ENCODE results near the gene ITGA1.
"Not testable (repeated sequence)": the region's sequence is repeated elsewhere in the genome, so short reads cannot be mapped to it uniquely, and the experiment has no call there.

ITGA1 gene

GRCh38 chr5:52801329-52801728 is 13.6 kb downstream of the ITGA1 start:
- no peak for DNase-seq (ENCODE audit: low read depth)

- no peak for DNase-seq (ENCODE audit: low read depth)
Observed at GRCh38 chr5:52802272-52802973, 14.7 kb downstream of the ITGA1 start.

GRCh38 chr5:52802974-52803336 is 15.2 kb downstream of the ITGA1 start:
- DNase-seq (ENCODE audit: low read depth): no peak

- DNase-seq (ENCODE audit: low read depth): no peak
Observed at GRCh38 chr5:52804387-52804791, 16.7 kb downstream of the ITGA1 start.

- no peak for DNase-seq (ENCODE audit: low read depth)
Observed at GRCh38 chr5:52804981-52805380, 17.3 kb downstream of the ITGA1 start.

GRCh38 chr5:52805615-52806014 is 17.9 kb downstream of the ITGA1 start:
- DNase-seq (ENCODE audit: low read depth): no peak

- DNase-seq (ENCODE audit: low read depth): no peak
Observed at GRCh38 chr5:52807037-52807436, 19.3 kb downstream of the ITGA1 start.

GRCh38 chr5:52807723-52808122 is 20.0 kb downstream of the ITGA1 start:
- DNase-seq (ENCODE audit: low read depth): no peak

- DNase-seq (ENCODE audit: low read depth): no peak
Observed at GRCh38 chr5:52808316-52808901, 20.7 kb downstream of the ITGA1 start.

- DNase-seq (ENCODE audit: low read depth): no peak
Observed at GRCh38 chr5:52809884-52810283, 22.2 kb downstream of the ITGA1 start.

- DNase-seq (ENCODE audit: low read depth): no peak
Observed at GRCh38 chr5:52810426-52810825, 22.7 kb downstream of the ITGA1 start.

GRCh38 chr5:52811067-52811749 is 23.5 kb downstream of the ITGA1 start:
- no peak for DNase-seq (ENCODE audit: low read depth)

- no peak for DNase-seq (ENCODE audit: low read depth)
Observed at GRCh38 chr5:52814352-52815148, 26.8 kb downstream of the ITGA1 start.

GRCh38 chr5:52817818-52818217 is 30.1 kb downstream of the ITGA1 start:
- no peak for DNase-seq (ENCODE audit: low read depth)

GRCh38 chr5:52818360-52818759 is 30.6 kb downstream of the ITGA1 start:
- no peak for DNase-seq (ENCODE audit: low read depth)

- not testable (repeated sequence) for DNase-seq (ENCODE audit: low read depth)
Observed at GRCh38 chr5:52818807-52819206, 31.1 kb downstream of the ITGA1 start.

GRCh38 chr5:52821901-52822300 is 34.2 kb downstream of the ITGA1 start:
- no peak for DNase-seq (ENCODE audit: low read depth)

GRCh38 chr5:52822437-52822836 is 34.7 kb downstream of the ITGA1 start:
- DNase-seq (ENCODE audit: low read depth): no peak

GRCh38 chr5:52824827-52825226 is 37.1 kb downstream of the ITGA1 start:
- DNase-seq (ENCODE audit: low read depth): no peak

- DNase-seq (ENCODE audit: low read depth): no peak
Observed at GRCh38 chr5:52825826-52826225, 38.1 kb downstream of the ITGA1 start.

GRCh38 chr5:52827815-52828214 is 40.1 kb downstream of the ITGA1 start:
- DNase-seq (ENCODE audit: low read depth): no peak

- no peak for DNase-seq (ENCODE audit: low read depth)
Observed at GRCh38 chr5:52829664-52830063, 41.9 kb downstream of the ITGA1 start.

- no peak for DNase-seq (ENCODE audit: low read depth)
Observed at GRCh38 chr5:52830650-52831049, 42.9 kb downstream of the ITGA1 start.
